Calu3 (cell line): ENCODE measurements around the gene VOPP1. TPM values are rescaled to one million over a fixed set of nuclear protein-coding genes. Genes with fewer than 3 reads are reported as not detected.

Experiments used
- BruUV-seq: library from RNA; stranded (reverse); fragments of 400-500 nt; replicated peaks from 2 replicates; lab custom pipeline; 2021; lab: Mats Ljungman, UMichigan
- CTCF ChIA-PET: fragments of 300-600 bp; sonication (Branson Sonifier 250); formaldehyde crosslinking; loops from one replicate; lab custom pipeline; 2022; ENCODE audit warnings: antibody characterized with exemption; lab: Charles Lee
- DNase-seq: peaks from one replicate; pipeline ENCODE4 v3.0.0; 2022
- H3K27ac Mint-ChIP-seq: one replicate; pipeline ENCODE4 v1.8.0; 2022; ENCODE audit warnings: mixed read lengths; ENCODE audit not compliant: unreplicated experiment
- H3K27me3 Mint-ChIP-seq: one replicate; pipeline ENCODE4 v1.8.0; 2022; ENCODE audit warnings: mixed read lengths; ENCODE audit not compliant: unreplicated experiment
- H3K36me3 Mint-ChIP-seq: one replicate; pipeline ENCODE4 v1.8.0; 2022; ENCODE audit warnings: mild to moderate bottlenecking, moderate library complexity, mixed read lengths; ENCODE audit not compliant: insufficient read depth, unreplicated experiment
- H3K4me1 Mint-ChIP-seq: one replicate; pipeline ENCODE4 v1.8.0; 2022; ENCODE audit warnings: mild to moderate bottlenecking, low read depth, mixed read lengths; ENCODE audit not compliant: unreplicated experiment
- H3K4me3 Mint-ChIP-seq: one replicate; pipeline ENCODE4 v1.8.0; 2022; ENCODE audit warnings: mild to moderate bottlenecking, low read depth, moderate library complexity, mixed read lengths; ENCODE audit not compliant: unreplicated experiment
- H3K9me3 Mint-ChIP-seq: one replicate; pipeline ENCODE4 v1.8.0; 2022; ENCODE audit warnings: low read depth, mixed read lengths; ENCODE audit not compliant: unreplicated experiment
- intact Hi-C: fragments of 100-400 bp; cut with micrococcal nuclease; formaldehyde crosslinking; loops from one replicate; pipeline ENCODE4 v1.10.0; 2022; ENCODE audit not compliant: unreplicated experiment
- total RNA-seq: library from RNA; stranded (reverse); gene quantifications from 2 replicates; pipeline ENCODE4 v1.2.3, GENCODE V29; 2022
- TF ChIP-seq, protein P1 (sequence below): fragments of 200-600 bp; IDR thresholded peaks from one replicate; pipeline ENCODE4 v1.8.0; 2022; ENCODE audit warnings: antibody characterized with exemption; ENCODE audit not compliant: unreplicated experiment

VOPP1 gene
- total RNA-seq, 1 experiment from 2014 or later = 128 TPM

DNA sequence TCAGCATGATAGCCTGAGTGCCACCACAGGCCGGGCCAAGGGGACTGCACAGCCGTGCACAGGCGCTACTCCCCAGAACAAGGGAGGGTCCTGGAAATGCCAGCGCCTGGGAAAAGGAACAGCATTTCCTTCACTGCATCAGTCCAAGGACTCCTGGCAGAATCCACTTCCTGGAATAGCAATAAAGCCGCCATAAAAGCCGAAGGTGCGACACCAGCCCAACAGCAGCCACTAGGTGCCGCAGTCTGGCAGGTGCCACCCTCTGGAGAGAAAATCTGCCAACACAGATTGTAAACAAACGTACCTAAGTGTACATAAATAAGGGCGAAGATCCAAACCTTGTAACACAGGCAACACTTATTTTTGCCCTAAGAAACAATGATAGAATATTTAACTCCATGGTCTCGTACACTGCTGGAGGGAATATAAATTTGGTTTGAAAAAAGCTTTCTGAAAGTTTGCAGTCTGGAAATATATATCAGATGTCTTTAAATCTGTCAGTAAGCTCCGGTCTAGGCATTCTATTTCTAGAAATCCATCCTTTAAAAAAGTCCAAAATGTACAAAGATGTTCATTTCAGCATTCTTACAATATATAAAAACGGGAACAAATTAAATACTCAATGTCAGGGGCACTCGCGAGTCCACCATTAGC is 22.2 kb downstream of the VOPP1 start:
- H3K27ac Mint-ChIP-seq = no peak overlapping the region
- peak; percentile 73 for DNase-seq
- intact Hi-C loops = no loop called here

DNA sequence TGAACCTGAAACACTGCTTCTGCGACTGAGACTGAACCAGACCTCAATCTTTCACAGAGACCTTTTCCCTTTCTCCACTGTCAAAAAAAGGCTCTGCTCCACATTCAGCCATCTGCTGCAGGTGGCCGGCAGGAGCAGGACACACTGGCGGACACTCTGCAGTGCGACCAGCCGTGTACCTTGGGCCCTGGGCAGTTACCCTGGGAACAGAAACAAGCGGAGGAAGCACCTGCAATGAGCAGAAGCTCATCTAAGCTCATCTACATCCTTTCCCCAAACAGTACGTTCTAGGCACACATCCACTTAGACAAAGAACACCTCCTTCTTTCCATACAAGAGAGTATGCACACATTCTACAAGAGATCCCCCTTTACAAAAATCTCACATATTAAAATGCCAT is 22.8 kb downstream of the VOPP1 start:
- TF ChIP-seq, protein P1, sequence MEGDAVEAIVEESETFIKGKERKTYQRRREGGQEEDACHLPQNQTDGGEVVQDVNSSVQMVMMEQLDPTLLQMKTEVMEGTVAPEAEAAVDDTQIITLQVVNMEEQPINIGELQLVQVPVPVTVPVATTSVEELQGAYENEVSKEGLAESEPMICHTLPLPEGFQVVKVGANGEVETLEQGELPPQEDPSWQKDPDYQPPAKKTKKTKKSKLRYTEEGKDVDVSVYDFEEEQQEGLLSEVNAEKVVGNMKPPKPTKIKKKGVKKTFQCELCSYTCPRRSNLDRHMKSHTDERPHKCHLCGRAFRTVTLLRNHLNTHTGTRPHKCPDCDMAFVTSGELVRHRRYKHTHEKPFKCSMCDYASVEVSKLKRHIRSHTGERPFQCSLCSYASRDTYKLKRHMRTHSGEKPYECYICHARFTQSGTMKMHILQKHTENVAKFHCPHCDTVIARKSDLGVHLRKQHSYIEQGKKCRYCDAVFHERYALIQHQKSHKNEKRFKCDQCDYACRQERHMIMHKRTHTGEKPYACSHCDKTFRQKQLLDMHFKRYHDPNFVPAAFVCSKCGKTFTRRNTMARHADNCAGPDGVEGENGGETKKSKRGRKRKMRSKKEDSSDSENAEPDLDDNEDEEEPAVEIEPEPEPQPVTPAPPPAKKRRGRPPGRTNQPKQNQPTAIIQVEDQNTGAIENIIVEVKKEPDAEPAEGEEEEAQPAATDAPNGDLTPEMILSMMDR = no peak
- no peaks in the 10 kb centered on the region for H3K9me3 Mint-ChIP-seq
- H3K4me3 Mint-ChIP-seq = no peak overlapping the region
- H3K27ac Mint-ChIP-seq = no peak overlapping the region
- H3K36me3 Mint-ChIP-seq = peaks cover 6% of the 10 kb centered on the region
- CTCF ChIA-PET = interaction anchor here (1.2 kb wide), 1 partner anchor 15 kb away, joined by 3 read pairs; no protein-coding TSS in a partner anchor
- no peak for DNase-seq
- peaks cover 81% of the 10 kb centered on the region for H3K4me1 Mint-ChIP-seq
- H3K27me3 Mint-ChIP-seq = no peaks in the 10 kb centered on the region
- intact Hi-C loops = no loop called here
- no TSS peak for BruUV-seq

More for the DNA sequence above, 22.2 kb downstream of the VOPP1 start:
- Mint-ChIP-seq H3K4me3 (no peak overlapping the region), H3K36me3 (peaks cover 6% of the 10 kb centered on the region), H3K27me3 (no peaks in the 10 kb centered on the region), H3K4me1 (peaks cover 87% of the 10 kb centered on the region), H3K9me3 (no peaks in the 10 kb centered on the region)
- TF ChIP-seq, protein P1 = peak; percentile 44
- CTCF ChIA-PET = interaction anchor here (0.6 kb wide), 2 partner anchors 9 to 43 kb away, joined by 3 read pairs; no protein-coding TSS in a partner anchor
- BruUV-seq = no TSS peak

DNA sequence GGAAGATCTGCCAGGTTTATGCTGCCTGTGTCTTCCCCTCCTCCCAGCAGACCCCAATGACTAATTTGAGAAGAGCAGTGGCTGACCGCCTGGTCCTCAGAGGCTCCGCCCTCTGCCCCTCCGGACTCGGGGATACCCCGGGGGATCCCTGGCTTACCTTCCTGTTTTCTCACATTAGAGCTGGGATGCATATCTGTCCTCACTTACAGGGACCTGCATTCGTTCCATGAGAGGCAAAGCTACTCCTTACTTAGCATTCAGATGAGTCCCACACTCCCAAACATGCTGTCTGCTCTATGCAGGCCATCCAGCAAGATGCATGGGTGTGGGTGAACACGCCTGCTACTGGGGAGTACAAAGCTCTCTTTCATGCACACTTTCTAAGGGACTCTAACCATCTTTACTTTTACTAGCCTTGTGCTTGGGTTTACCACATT is 24.0 kb downstream of the VOPP1 start:
- DNase-seq = no peak
- no peaks in the 10 kb centered on the region for H3K36me3 Mint-ChIP-seq
- TF ChIP-seq, protein P1 = no peak
- peaks cover 69% of the 10 kb centered on the region for H3K4me1 Mint-ChIP-seq
- no peaks in the 10 kb centered on the region for H3K27me3 Mint-ChIP-seq
- intact Hi-C loops = no loop called here
- CTCF ChIA-PET = interaction anchor here (0.6 to 0.8 kb wide), 2 partner anchors 18 to 492 kb away, joined by 3 to 5 read pairs; no protein-coding TSS in a partner anchor
- no TSS peak for BruUV-seq
- H3K9me3 Mint-ChIP-seq = no peaks in the 10 kb centered on the region
- no peak overlapping the region for H3K4me3 Mint-ChIP-seq
- no peak overlapping the region for H3K27ac Mint-ChIP-seq

DNA sequence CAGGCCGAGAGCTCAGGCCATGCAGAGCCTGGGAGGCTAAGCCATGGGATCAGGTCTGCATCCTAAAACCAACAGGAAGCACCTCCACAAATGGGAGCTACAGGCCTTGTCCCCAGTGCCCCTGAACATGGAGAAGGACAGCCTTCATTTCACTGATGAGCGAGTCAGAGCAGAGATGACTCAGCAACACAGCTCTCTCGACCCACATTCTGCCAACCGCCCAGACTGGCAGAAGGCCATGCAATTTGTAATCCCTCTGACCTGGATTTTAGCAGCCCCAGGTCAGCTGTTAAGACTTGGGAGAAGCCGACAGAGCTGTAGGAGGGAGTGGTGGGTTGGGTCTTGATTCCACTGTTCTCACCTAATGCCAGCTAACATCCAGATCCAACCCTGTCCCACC is 25.5 kb downstream of the VOPP1 start:
- intact Hi-C loops = no loop called here
- no TSS peak for BruUV-seq
- Mint-ChIP-seq H3K4me3 (no peak overlapping the region), H3K27me3 (no peaks in the 10 kb centered on the region), H3K9me3 (no peaks in the 10 kb centered on the region), H3K27ac (no peak overlapping the region), H3K36me3 (no peaks in the 10 kb centered on the region), H3K4me1 (peaks cover 63% of the 10 kb centered on the region)
- CTCF ChIA-PET = interaction anchor here (1.4 kb wide), 1 partner anchor 42 kb away, joined by 3 read pairs; no protein-coding TSS in a partner anchor
- peak; percentile 83 for DNase-seq
- TF ChIP-seq, protein P1 = no peak
